SK-N-SH (cell line): Measurements from ENCODE around the gene TRIP10. TPM values are rescaled to one million over a fixed set of nuclear protein-coding genes. Genes with fewer than 3 reads are reported as not detected.

Source experiments
- CTCF ChIA-PET: fragments of 300-600, 350-600 bp; formaldehyde crosslinking; extraction: SDS; loops from one replicate; lab custom pipeline; 2021; lab: Yijun Ruan, JAX
- POLR2A ChIA-PET: fragments of 350-600 bp; sonication (Branson Sonifier 250); formaldehyde crosslinking; extraction: SDS; loops from one replicate; lab custom pipeline; 2020; ENCODE audit warnings: antibody characterized with exemption, inconsistent platforms; lab: Yijun Ruan, JAX
- DNase-seq: peaks from one replicate; pipeline ENCODE4 v3.0.0; 2012
- H2AFZ ChIP-seq: fragments of 200-600 bp; sonication (generic); 2 replicates; pipeline ENCODE4 v1.8.1; 2016; ENCODE audit warnings: antibody characterized with exemption, mild to moderate bottlenecking, low read depth
- H3F3A ChIP-seq: fragments of 200-600 bp; sonication (generic); replicated peaks from 2 replicates; pipeline ENCODE3; 2016; ENCODE audit warnings: antibody characterized with exemption, mild to moderate bottlenecking; ENCODE audit not compliant: insufficient read depth
- H3K27ac ChIP-seq, 2 experiments: fragments of 200-500 bp in 1 of 2; fragments of 200-600 bp in 1 of 2; sonication (Bioruptor generic) in 1 of 2; sonication (generic), shearing (Covaris generic) in 1 of 2; 2 replicates each; pipeline versions ENCODE4 v1.5.1 to v1.6.1; 2014 to 2016; ENCODE audit warnings: low read depth in 2 of 2, inconsistent platforms in 1 of 2, low read length in 1 of 2, mild to moderate bottlenecking in 1 of 2, mixed read lengths in 1 of 2
- H3K27me3 ChIP-seq: fragments of 200-600 bp; sonication (generic), shearing (Covaris generic); 2 replicates; pipeline ENCODE4 v1.6.1; 2016; ENCODE audit warnings: mixed run types; ENCODE audit not compliant: insufficient read depth
- H3K36me3 ChIP-seq, 2 experiments: fragments of 200-500 bp in 1 of 2; fragments of 200-600 bp in 1 of 2; sonication (Bioruptor generic) in 1 of 2; sonication (generic) in 1 of 2; replicated peaks in 1 of 2; 2 replicates each; pipeline versions ENCODE3 to v1.5.1; 2014 to 2016; ENCODE audit warnings: low read length in 1 of 2, mild to moderate bottlenecking in 1 of 2; ENCODE audit not compliant: insufficient read depth in 2 of 2, control insufficient read depth in 1 of 2
- H3K4me1 ChIP-seq, 2 experiments: fragments of 200-500 bp in 1 of 2; fragments of 200-600 bp in 1 of 2; sonication (Bioruptor generic) in 1 of 2; sonication (generic), shearing (Covaris generic) in 1 of 2; 2 replicates each; pipeline versions ENCODE4 v1.5.1 to v1.6.1; 2014 to 2016; ENCODE audit warnings: low read depth in 1 of 2, low read length in 1 of 2, mixed run types in 1 of 2; ENCODE audit not compliant: insufficient read depth in 2 of 2, control insufficient read depth in 1 of 2
- H3K4me2 ChIP-seq: fragments of 200-600 bp; sonication (generic), shearing (Covaris generic); 2 replicates; pipeline ENCODE4 v1.6.1; 2017; ENCODE audit warnings: mixed run types
- H3K4me3 ChIP-seq, 2 experiments: fragments of 200-500 bp in 1 of 2; fragments of 200-600 bp in 1 of 2; sonication (Bioruptor generic) in 1 of 2; sonication (generic), shearing (Covaris generic) in 1 of 2; 2 replicates each; pipeline versions ENCODE4 v1.5.1 to v1.8.1; 2014 to 2016; ENCODE audit warnings: low read depth in 2 of 2, inconsistent platforms in 1 of 2, low read length in 1 of 2, mild to moderate bottlenecking in 1 of 2, mixed read lengths in 1 of 2, moderate library complexity in 1 of 2
- H3K79me2 ChIP-seq: fragments of 200-600 bp; sonication (generic); 2 replicates; pipeline ENCODE4 v1.8.1; 2017; ENCODE audit warnings: mild to moderate bottlenecking; ENCODE audit not compliant: insufficient read depth
- H3K9ac ChIP-seq: fragments of 200-600 bp; sonication (generic); 2 replicates; pipeline ENCODE4 v1.6.1; 2017; ENCODE audit warnings: mixed run types
- H3K9me2 ChIP-seq: fragments of 200-600 bp; sonication (generic); 2 replicates; pipeline ENCODE4 v1.6.1; 2017; ENCODE audit warnings: mixed run types
- H3K9me3 ChIP-seq: fragments of 200-600 bp; sonication (generic); 2 replicates; pipeline ENCODE4 v1.6.1; 2017; ENCODE audit warnings: mixed run types, mild to moderate bottlenecking, moderate library complexity
- H4K20me1 ChIP-seq: fragments of 200-600 bp; sonication (generic); 2 replicates; pipeline ENCODE4 v1.6.1; 2017; ENCODE audit warnings: mild to moderate bottlenecking, mixed run types; ENCODE audit not compliant: insufficient read depth
- CTCF ChIP-seq: fragments of 200-600 bp; sonication (generic); IDR thresholded peaks from 2 replicates; pipeline ENCODE4 v1.6.1; 2017; ENCODE audit warnings: antibody characterized with exemption, mild to moderate bottlenecking, moderate library complexity
- EP300 ChIP-seq, 2 experiments: IDR thresholded peaks; 2 replicates each; pipeline versions ENCODE4 v1.4.0 to v1.6.1; 2012; ENCODE audit warnings: borderline replicate concordance in 1 of 2, low read depth in 1 of 2, low read length in 1 of 2
- FOSL2 ChIP-seq: IDR thresholded peaks from 2 replicates; pipeline ENCODE4 v1.4.0; 2012; ENCODE audit warnings: low read depth, mild to moderate bottlenecking, moderate library complexity, borderline replicate concordance
- FOXJ3 ChIP-seq: sonication (generic); formaldehyde crosslinking; IDR thresholded peaks from 2 replicates; pipeline ENCODE4 v1.5.1; 2020; ENCODE audit warnings: mild to moderate bottlenecking, missing genetic modification reagents
- GABPA ChIP-seq: IDR thresholded peaks from 2 replicates; pipeline ENCODE4 v1.4.0; 2012; ENCODE audit warnings: low read depth, mild to moderate bottlenecking
- IRF3 ChIP-seq: fragments of 150-350 bp; IDR thresholded peaks from 2 replicates; pipeline ENCODE4 v1.6.1; 2016; ENCODE audit warnings: mild to moderate bottlenecking, low read depth, low read length
- MEF2A ChIP-seq: IDR thresholded peaks from 2 replicates; pipeline ENCODE4 v1.4.0; 2012; ENCODE audit warnings: low read depth, borderline replicate concordance
- NFIC ChIP-seq: IDR thresholded peaks from 2 replicates; pipeline ENCODE4 v1.4.0; 2012; ENCODE audit warnings: borderline replicate concordance
- PBX3 ChIP-seq: IDR thresholded peaks from 2 replicates; pipeline ENCODE4; 2012
- RCOR1 ChIP-seq: fragments of 150-350 bp; IDR thresholded peaks from 2 replicates; pipeline ENCODE4 v1.6.1; 2017; ENCODE audit warnings: antibody characterized with exemption, low read length
- RFX5 ChIP-seq: IDR thresholded peaks from 2 replicates; pipeline ENCODE4 v1.6.1; 2012; ENCODE audit warnings: mild to moderate bottlenecking, improper control_type of control experiment, low read length
- SMC3 ChIP-seq: IDR thresholded peaks from 2 replicates; pipeline ENCODE4 v1.6.1; 2012; ENCODE audit warnings: low read depth, low read length, improper control_type of control experiment
- USF2 ChIP-seq: fragments of 150-350 bp; IDR thresholded peaks from 2 replicates; pipeline ENCODE4 v1.6.1; 2017; ENCODE audit warnings: antibody characterized with exemption, low read length, low read depth, borderline replicate concordance
- ZBTB33 ChIP-seq: IDR thresholded peaks from 2 replicates; pipeline ENCODE4 v1.4.0; 2012; ENCODE audit warnings: low read depth, borderline replicate concordance
- WGBS: methylation state at CpG from one replicate; pipeline ENCODE4 v1.1.6; 2017; ENCODE audit warnings: low lambda C conversion rate; 5-methylcytosine and 5-hydroxymethylcytosine counted together
- polyA plus RNA-seq, 3 experiments: library from polyadenylated mRNA; depleted of rRNA; stranded (reverse); fragments of >200 nt; gene quantifications; 2 replicates each; pipeline ENCODE4 v1.2.3, GENCODE V29; 2012

The TRIP10 gene
- polyA plus RNA-seq, 1 of the 3 experiments (the other 2 are of a cell fraction) = 42.9 TPM

GRCh38 chr19:6717441-6717971 lies 22.0 kb upstream of the TRIP10 start:
- peaks cover 6% of the 10 kb centered on the region for H3F3A ChIP-seq
- H2AFZ ChIP-seq = no peak overlapping the region
- DNase-seq = no peak
- ChIA-PET CTCF (no interaction called here), POLR2A (no interaction called here)
- no peaks in the 10 kb centered on the region for H3K36me3 ChIP-seq
- H4K20me1 ChIP-seq = no peaks in the 10 kb centered on the region
- no peaks in the 10 kb centered on the region for H3K9me2 ChIP-seq
- H3K4me3 ChIP-seq = no peak overlapping the region
- H3K4me1 ChIP-seq = no peaks in the 10 kb centered on the region
- no peaks in the 10 kb centered on the region for H3K9me3 ChIP-seq
- H3K9ac ChIP-seq = no peak overlapping the region
- no peaks in the 10 kb centered on the region for H3K79me2 ChIP-seq
- H3K27ac ChIP-seq = no peak overlapping the region
- H3K27me3 ChIP-seq = peaks cover 23% of the 10 kb centered on the region
- H3K4me2 ChIP-seq = no peak overlapping the region
- WGBS = 47% methylated on average over 4 of the region's 4 CpGs
- TF ChIP-seq RCOR1 (no peak), RFX5 (no peak), IRF3 (no peak), CTCF (no peak), FOSL2 (no peak), NFIC (no peak), FOXJ3 (no peak), EP300 (IDR thresholded peaks at IDR 0.05; ENCODE audit: borderline replicate concordance in 1 of 2, low read depth in 1 of 2, low read length in 1 of 2) (no peak), USF2 (no peak), PBX3 (no peak), GABPA (no peak), SMC3 (no peak), ZBTB33 (no peak), MEF2A (no peak)
